GM12878 (cell line): ENCODE measurements around the gene CD52. TPM values are rescaled to one million over a fixed set of nuclear protein-coding genes. Genes with fewer than 3 reads are reported as not detected.

Experiments used
- CREB1 ChIP-seq: IDR thresholded peaks from 2 replicates; pipeline ENCODE4 v1.6.1; 2012; ENCODE audit warnings: low read depth, mild to moderate bottlenecking, inconsistent platforms
- E2F4 ChIP-seq: IDR thresholded peaks from 2 replicates; pipeline ENCODE4 v1.6.1; 2012; ENCODE audit warnings: low read depth, low read length, improper control_type of control experiment
- MEF2A ChIP-seq: IDR thresholded peaks from 2 replicates; pipeline ENCODE4 v1.6.1; 2011; ENCODE audit warnings: low read depth, mild to moderate bottlenecking, low read length, moderate library complexity; ENCODE audit not compliant: insufficient read depth
- NFYB ChIP-seq: IDR thresholded peaks from 2 replicates; pipeline ENCODE4 v1.6.1; 2011; ENCODE audit warnings: low read depth, mild to moderate bottlenecking, low read length, improper control_type of control experiment, moderate library complexity; ENCODE audit not compliant: insufficient read depth
- PBX3 ChIP-seq: IDR thresholded peaks from 2 replicates; pipeline ENCODE4 v1.6.1; 2011; ENCODE audit warnings: mild to moderate bottlenecking, low read depth, low read length, moderate library complexity; ENCODE audit not compliant: insufficient replicate concordance
- RAD51 ChIP-seq: fragments of 450-650 bp; IDR thresholded peaks from 2 replicates; pipeline ENCODE4 v1.6.1; 2016; ENCODE audit warnings: moderate library complexity, mild to moderate bottlenecking, inconsistent platforms
- RELA ChIP-seq: fragments of 450-650 bp; IDR thresholded peaks from 2 replicates; pipeline ENCODE4 v1.8.0; 2014; ENCODE audit warnings: borderline replicate concordance; ENCODE audit not compliant: partially characterized antibody
- TARDBP ChIP-seq: IDR thresholded peaks from 2 replicates; pipeline ENCODE4 v1.6.1; 2016; ENCODE audit warnings: borderline replicate concordance
- TCF12 ChIP-seq: IDR thresholded peaks from 2 replicates; pipeline ENCODE4 v1.6.1; 2011; ENCODE audit warnings: low read depth, mild to moderate bottlenecking, low read length
- YBX1 ChIP-seq: fragments of 450-650 bp; IDR thresholded peaks from 2 replicates; pipeline ENCODE4 v1.6.1; 2016; ENCODE audit warnings: antibody characterized with exemption
- polyA plus RNA-seq, 11 experiments: library from polyadenylated mRNA; depleted of rRNA in 4 of 11; unstranded in 6 of 11; stranded (reverse) in 5 of 11; fragments of >200 nt; fragmentation: Nextera tagmentation in 4 of 11; fragmentation: Illumina TruSeq in 1 of 11; extraction: Ambion mirVana in 4 of 11; extraction: Trizol in 1 of 11; gene quantifications; 1 replicate in 1 of 11; 2 replicates in 10 of 11; pipeline versions ENCODE4 v1.2.1 to v1.2.3, GENCODE V29; 2011 to 2016; ENCODE audit warnings: inconsistent platforms in 2 of 11, missing spikeins in 2 of 11, low read depth in 1 of 11
- total RNA-seq, 4 experiments: library from RNA; depleted of rRNA in 3 of 4; stranded (reverse); fragments of >200 nt in 3 of 4; fragmentation: Illumina TruSeq in 1 of 4; extraction: Trizol in 1 of 4; gene quantifications; 2 replicates each; pipeline versions ENCODE4 v1.2.1 to v1.2.3, GENCODE V29; 2013 to 2021

Gene CD52
- total and polyA plus RNA-seq, 10 of the 15 experiments (the other 5 are each of a cell fraction or from before 2014, with no cell fraction given): 237 to 2,736 (median 532) TPM

GRCh38 chr1:26268290-26269197, 49.2 kb upstream of the CD52 start (continued):
- TF ChIP-seq PBX3 (no peak), TARDBP (no peak), TCF12 (no peak), NFYB (no peak), CREB1 (no peak), YBX1 (no peak), E2F4 (no peak), MEF2A (no peak), RAD51 (no peak), RELA (no peak)
